Measurements from ENCODE around the gene SYCP2L. TPM values are rescaled to one million over a fixed set of nuclear protein-coding genes. Genes with fewer than 3 reads are reported as not detected.
"Not testable (repeated sequence)": the region's sequence is repeated elsewhere in the genome, so short reads cannot be mapped to it uniquely, and the experiment has no call there.

SYCP2L gene
- total and polyA plus RNA-seq, 3 experiments from 2014 or later, result not detected

DNA sequence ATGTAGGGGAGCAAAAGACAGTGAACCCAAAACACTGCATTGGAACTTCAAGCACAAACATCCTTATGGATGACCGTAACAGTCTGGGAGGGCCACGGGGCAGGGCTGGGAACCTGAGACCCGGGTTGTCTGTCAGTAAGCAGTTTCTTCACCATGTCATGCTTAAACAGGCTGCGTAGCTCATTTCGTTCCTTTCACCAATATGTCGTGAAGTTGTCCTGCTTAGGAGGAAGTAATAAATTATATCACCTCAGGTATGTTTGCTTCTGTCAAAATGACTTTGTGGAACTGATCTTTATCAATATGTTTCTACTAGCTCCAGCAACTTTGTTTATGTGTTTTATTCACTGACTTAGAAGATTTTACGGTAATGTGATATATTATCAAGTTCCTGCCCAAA, 36.1 kb upstream of the SYCP2L start:
- Mint-ChIP-seq H3K4me3 (no peak overlapping the region), H3K9me3 (peaks cover 11 to 19% (median 13%) of the 10 kb centered on the region in 5 donors), H3K4me1 (no peaks in the 10 kb centered on the region), H3K27me3 (peaks cover 14 to 26% of the 10 kb centered on the region in 2 donors), H3K36me3 (peaks cover 0 to 18% (median 2%) of the 10 kb centered on the region in 3 donors), H3K27ac (no peak overlapping the region)
- POLR2A ChIA-PET, result no interaction called here
- Histone ChIP-seq H3K4me3 (ENCODE audit: low read length) (no peak overlapping the region), H3K4me1 (ENCODE audit: insufficient read depth, low read length) (no peaks in the 10 kb centered on the region), H3K9me3 (ENCODE audit: low read length) (no peaks in the 10 kb centered on the region), H3K27ac (ENCODE audit: low read depth, low read length) (no peak overlapping the region), H3K27me3 (ENCODE audit: insufficient read depth, low read length, poor library complexity, severe bottlenecking) (no peaks in the 10 kb centered on the region), H3K36me3 (ENCODE audit: insufficient read depth, low read length) (no peaks in the 10 kb centered on the region)
- CTCF ChIA-PET, result no interaction called here
- DNase-seq, result no peak

DNA sequence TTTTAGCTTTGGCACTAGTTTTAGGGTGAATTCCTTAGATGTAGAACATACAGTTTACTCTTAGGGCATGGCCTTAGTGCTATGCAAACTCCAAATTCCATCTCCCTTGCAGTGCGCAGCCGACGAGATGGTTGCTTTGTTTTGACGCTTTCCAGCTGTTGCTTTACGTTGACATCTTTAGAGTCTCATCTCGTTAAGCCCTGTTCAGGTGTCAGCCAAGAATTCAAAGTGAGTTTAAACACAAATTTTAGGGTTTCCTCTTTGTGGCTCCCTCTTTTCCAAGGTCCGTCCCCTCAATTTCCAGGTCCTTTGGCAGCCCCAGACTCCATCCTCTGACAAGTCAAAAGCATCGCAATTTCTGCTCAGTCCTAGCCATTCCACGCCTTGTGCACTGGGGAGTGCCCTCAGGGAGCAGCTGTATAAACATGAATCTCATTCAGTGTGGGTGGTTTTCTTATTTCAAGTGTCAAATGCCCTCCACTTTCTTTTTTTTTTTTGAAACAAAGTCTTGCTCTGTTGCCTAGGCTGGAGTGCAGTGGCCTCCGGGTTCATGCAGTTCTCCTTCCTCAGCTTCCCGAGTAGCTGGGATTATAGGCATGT, 34.4 kb upstream of the SYCP2L start:
- peaks cover 0 to 18% (median 2%) of the 10 kb centered on the region in 3 donors for H3K36me3 Mint-ChIP-seq
- H3K4me1 Mint-ChIP-seq, result no peaks in the 10 kb centered on the region
- Histone ChIP-seq H3K9me3 (ENCODE audit: low read length) (no peaks in the 10 kb centered on the region), H3K36me3 (ENCODE audit: insufficient read depth, low read length) (no peaks in the 10 kb centered on the region), H3K4me1 (ENCODE audit: insufficient read depth, low read length) (no peaks in the 10 kb centered on the region), H3K4me3 (ENCODE audit: low read length) (no peak overlapping the region), H3K27me3 (ENCODE audit: insufficient read depth, low read length, poor library complexity, severe bottlenecking) (no peaks in the 10 kb centered on the region), H3K27ac (ENCODE audit: low read depth, low read length) (no peak overlapping the region)
- no peak overlapping the region for H3K4me3 Mint-ChIP-seq
- H3K9me3 Mint-ChIP-seq, result peaks cover 11 to 23% (median 13%) of the 10 kb centered on the region in 5 donors
- ChIA-PET CTCF (no interaction called here), POLR2A (no interaction called here)
- DNase-seq, result no peak
- no peak overlapping the region for H3K27ac Mint-ChIP-seq
- peaks cover 7 to 33% of the 10 kb centered on the region in 2 donors for H3K27me3 Mint-ChIP-seq

DNA sequence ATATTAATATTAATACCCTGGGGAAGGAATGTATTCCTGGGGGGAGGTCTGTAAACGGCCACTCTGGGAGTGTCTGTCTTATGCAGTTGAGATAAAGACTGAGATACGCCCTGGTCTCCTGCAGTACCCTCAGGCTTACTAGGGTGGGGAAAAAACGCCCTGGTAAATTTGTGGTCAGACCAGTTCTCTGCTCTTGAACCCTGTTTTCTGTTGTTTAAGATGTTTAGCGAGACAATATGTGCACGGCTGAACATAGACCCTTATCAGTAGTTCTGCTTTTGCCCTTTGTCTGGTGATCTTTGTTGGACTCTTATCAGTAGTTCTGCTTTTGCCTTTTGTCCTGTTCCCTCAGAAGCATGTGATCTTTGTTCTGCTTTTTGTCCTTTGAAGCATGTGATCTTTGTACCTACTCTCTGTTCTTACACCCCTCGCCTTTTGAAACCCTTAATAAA, 33.0 kb upstream of the SYCP2L start:
- H3K27ac Mint-ChIP-seq; H3K27me3 ChIP-seq (ENCODE audit: insufficient read depth, low read length, poor library complexity, severe bottlenecking); H3K4me3 Mint-ChIP-seq; H3K9me3 ChIP-seq (ENCODE audit: low read length); H3K4me1 Mint-ChIP-seq; CTCF ChIA-PET; H3K4me3 ChIP-seq (ENCODE audit: low read length); H3K4me1 ChIP-seq (ENCODE audit: insufficient read depth, low read length); H3K36me3 ChIP-seq (ENCODE audit: insufficient read depth, low read length); POLR2A ChIA-PET; H3K27ac ChIP-seq (ENCODE audit: low read depth, low read length); DNase-seq: not testable (repeated sequence)
- Mint-ChIP-seq H3K36me3 (peaks cover 0 to 18% (median 2%) of the 10 kb centered on the region in 3 donors), H3K27me3 (peaks cover 7 to 36% of the 10 kb centered on the region in 2 donors), H3K9me3 (peaks cover 11 to 23% (median 13%) of the 10 kb centered on the region in 5 donors)

DNA sequence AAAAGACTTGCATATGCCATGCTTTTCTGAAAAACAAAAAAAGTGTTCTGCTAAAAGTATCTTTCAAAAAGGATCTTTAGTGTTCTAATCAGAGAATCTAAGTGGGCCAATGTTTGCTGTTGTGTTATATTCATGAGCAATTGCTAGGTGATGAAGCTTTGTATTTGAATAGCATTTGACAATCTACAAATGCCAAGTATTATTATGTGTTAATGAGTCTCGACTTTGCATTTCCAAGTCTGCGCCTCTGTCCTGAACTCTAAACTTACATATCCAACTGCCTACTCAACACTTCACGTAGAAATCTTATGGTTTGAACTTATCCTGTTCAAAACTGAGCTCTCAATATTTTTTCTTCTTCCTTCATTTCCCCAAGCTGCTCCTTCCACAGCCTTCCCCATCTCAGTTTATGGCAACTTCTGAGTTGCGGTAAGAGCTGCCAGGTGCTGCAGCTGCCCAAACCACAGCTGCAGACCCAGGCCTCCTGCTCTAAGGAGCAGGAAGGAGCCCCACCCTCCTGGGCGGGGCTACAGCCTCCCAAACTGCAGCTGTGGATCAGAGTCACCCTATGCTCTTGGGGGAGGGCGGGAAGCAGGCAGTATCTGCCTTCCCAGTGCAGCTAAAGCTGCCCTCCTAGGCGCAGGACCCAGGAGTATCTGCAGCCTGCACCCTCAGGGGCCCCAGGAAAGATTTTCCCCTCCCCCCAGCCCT, 31.8 kb upstream of the SYCP2L start:
- Mint-ChIP-seq H3K4me1 (no peaks in the 10 kb centered on the region), H3K27ac (no peak overlapping the region), H3K4me3 (no peak overlapping the region), H3K9me3 (peaks cover 11 to 23% (median 13%) of the 10 kb centered on the region in 5 donors), H3K36me3 (peaks cover 0 to 18% (median 2%) of the 10 kb centered on the region in 3 donors), H3K27me3 (peaks cover 3 to 32% of the 10 kb centered on the region in 2 donors)
- Histone ChIP-seq H3K27ac (ENCODE audit: low read depth, low read length) (no peak overlapping the region), H3K4me3 (ENCODE audit: low read length) (no peak overlapping the region), H3K9me3 (ENCODE audit: low read length) (no peaks in the 10 kb centered on the region), H3K36me3 (ENCODE audit: insufficient read depth, low read length) (no peaks in the 10 kb centered on the region), H3K4me1 (ENCODE audit: insufficient read depth, low read length) (no peaks in the 10 kb centered on the region), H3K27me3 (ENCODE audit: insufficient read depth, low read length, poor library complexity, severe bottlenecking) (no peaks in the 10 kb centered on the region)
- no peak for DNase-seq
- ChIA-PET POLR2A (interaction anchor here (0.6 kb wide), 1 partner anchor 161 kb away, joined by 3 read pairs; no protein-coding TSS in a partner anchor), CTCF (no interaction called here)

DNA sequence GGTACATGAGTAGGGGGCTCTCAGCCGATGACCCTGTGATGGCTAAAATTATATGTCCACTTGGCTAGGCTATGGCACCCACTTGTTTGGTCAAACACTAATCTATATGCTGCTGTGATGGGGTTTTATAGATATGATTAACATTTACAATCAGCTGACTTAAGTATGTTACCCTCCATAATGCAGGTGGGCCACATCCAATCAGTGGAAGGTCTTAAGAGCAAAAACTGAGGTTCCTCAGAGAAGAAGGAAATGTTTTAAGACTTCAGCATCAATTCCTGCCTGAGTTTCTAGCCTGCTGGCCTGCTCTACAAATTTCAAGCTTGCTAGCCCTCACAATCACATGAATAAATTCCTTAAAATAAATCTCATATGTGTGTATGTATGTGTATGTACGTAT, 29.6 kb upstream of the SYCP2L start:
- Mint-ChIP-seq H3K27me3 (peaks cover 3 to 25% of the 10 kb centered on the region in 2 donors), H3K9me3 (peaks cover 11 to 23% (median 13%) of the 10 kb centered on the region in 5 donors), H3K27ac (no peak overlapping the region), H3K4me3 (no peak overlapping the region), H3K4me1 (no peaks in the 10 kb centered on the region), H3K36me3 (peaks cover 0 to 11% (median 2%) of the 10 kb centered on the region in 3 donors)
- Histone ChIP-seq H3K27me3 (ENCODE audit: insufficient read depth, low read length, poor library complexity, severe bottlenecking) (no peaks in the 10 kb centered on the region), H3K27ac (ENCODE audit: low read depth, low read length) (no peak overlapping the region), H3K36me3 (ENCODE audit: insufficient read depth, low read length) (no peaks in the 10 kb centered on the region), H3K9me3 (ENCODE audit: low read length) (no peaks in the 10 kb centered on the region), H3K4me1 (ENCODE audit: insufficient read depth, low read length) (no peaks in the 10 kb centered on the region), H3K4me3 (ENCODE audit: low read length) (no peak overlapping the region)
- ChIA-PET CTCF (no interaction called here), POLR2A (no interaction called here)
- DNase-seq, result no peak

DNA sequence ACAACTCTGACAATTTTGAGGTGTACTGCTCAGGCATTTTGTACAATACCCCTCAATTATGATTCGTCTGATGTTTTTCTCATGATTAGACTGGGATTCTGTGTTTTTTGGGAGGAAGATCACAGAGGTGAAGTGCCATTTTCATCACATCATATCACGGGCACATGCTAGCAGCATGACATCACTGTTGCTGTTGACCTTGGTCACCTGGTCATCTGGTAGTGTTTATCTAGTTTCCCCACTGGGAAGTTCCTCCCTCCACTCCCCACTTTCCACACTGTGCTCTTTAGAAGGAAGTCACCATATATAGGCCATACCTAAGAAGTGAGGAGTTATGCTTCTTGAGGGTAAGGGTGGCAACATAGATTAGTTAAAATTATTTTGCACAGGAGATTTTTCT, 25.8 kb upstream of the SYCP2L start:
- no peaks in the 10 kb centered on the region for H3K27me3 ChIP-seq (ENCODE audit: insufficient read depth, low read length, poor library complexity, severe bottlenecking)
- Mint-ChIP-seq H3K27ac (no peak overlapping the region), H3K4me1 (no peaks in the 10 kb centered on the region), H3K4me3 (no peak overlapping the region), H3K36me3 (no peaks in the 10 kb centered on the region), H3K9me3 (peaks cover 0 to 5% (median 0%) of the 10 kb centered on the region in 5 donors), H3K27me3 (peaks cover 0 to 13% of the 10 kb centered on the region in 2 donors)
- DNase-seq, result no peak
- H3K4me3 ChIP-seq (ENCODE audit: low read length), result no peak overlapping the region
- no peak overlapping the region for H3K27ac ChIP-seq (ENCODE audit: low read depth, low read length)
- no peaks in the 10 kb centered on the region for H3K9me3 ChIP-seq (ENCODE audit: low read length)
- CTCF ChIA-PET, result no interaction called here
- H3K4me1 ChIP-seq (ENCODE audit: insufficient read depth, low read length), result no peaks in the 10 kb centered on the region
- no peaks in the 10 kb centered on the region for H3K36me3 ChIP-seq (ENCODE audit: insufficient read depth, low read length)
- POLR2A ChIA-PET, result no interaction called here

DNA sequence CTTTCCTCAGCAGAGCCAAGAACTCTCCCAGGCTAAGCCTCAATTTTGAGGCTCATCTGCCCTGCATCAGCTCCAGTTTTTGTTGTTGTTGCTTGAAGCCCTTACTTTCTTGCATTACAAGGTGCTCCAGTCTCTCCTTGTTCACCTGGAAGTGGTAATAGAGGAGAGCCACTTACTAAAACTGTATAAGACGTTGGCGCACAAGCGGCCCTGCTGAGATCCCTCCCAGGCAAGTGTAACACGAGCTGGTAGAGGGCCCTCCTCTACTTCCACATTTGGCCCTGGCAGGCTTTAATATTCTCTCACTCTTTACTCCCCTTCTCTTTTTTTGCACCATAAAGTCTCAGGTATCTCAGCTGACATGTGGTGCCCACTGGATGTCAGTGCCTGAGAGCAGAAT, 24.5 kb upstream of the SYCP2L start:
- peaks cover 0 to 2% (median 0%) of the 10 kb centered on the region in 5 donors for H3K9me3 Mint-ChIP-seq
- Histone ChIP-seq H3K36me3 (ENCODE audit: insufficient read depth, low read length) (no peaks in the 10 kb centered on the region), H3K4me3 (ENCODE audit: low read length) (no peak overlapping the region), H3K4me1 (ENCODE audit: insufficient read depth, low read length) (no peaks in the 10 kb centered on the region), H3K9me3 (ENCODE audit: low read length) (no peaks in the 10 kb centered on the region), H3K27me3 (ENCODE audit: insufficient read depth, low read length, poor library complexity, severe bottlenecking) (no peaks in the 10 kb centered on the region), H3K27ac (ENCODE audit: low read depth, low read length) (no peak overlapping the region)
- ChIA-PET POLR2A (no interaction called here), CTCF (no interaction called here)
- peaks cover 0 to 4% of the 10 kb centered on the region in 2 donors for H3K27me3 Mint-ChIP-seq
- no peaks in the 10 kb centered on the region for H3K4me1 Mint-ChIP-seq
- no peak overlapping the region for H3K4me3 Mint-ChIP-seq
- no peak overlapping the region for H3K27ac Mint-ChIP-seq
- no peaks in the 10 kb centered on the region for H3K36me3 Mint-ChIP-seq
- DNase-seq, result no peak

DNA sequence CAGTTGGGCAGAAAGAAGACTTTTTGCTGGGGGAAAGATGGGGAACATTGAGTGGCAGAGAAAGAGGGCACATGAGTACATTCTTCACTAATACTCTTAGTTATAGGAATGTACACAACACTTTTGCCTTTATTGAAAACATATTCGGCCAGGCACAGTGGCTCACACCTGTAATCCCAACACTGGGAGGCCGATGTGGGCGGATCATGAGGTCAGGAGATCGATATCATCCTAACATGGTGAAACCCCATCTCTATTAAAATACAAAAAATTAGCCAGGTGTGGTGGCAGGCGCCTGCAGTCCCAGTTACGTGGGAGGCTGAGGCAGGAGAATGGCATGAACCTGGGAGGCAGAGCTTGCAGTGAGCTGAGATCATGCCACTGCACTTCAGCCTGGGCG, 23.8 kb upstream of the SYCP2L start:
- H3K4me3 Mint-ChIP-seq; POLR2A ChIA-PET; H3K27ac ChIP-seq (ENCODE audit: low read depth, low read length); H3K4me1 Mint-ChIP-seq; H3K36me3 ChIP-seq (ENCODE audit: insufficient read depth, low read length); H3K9me3 Mint-ChIP-seq; H3K27ac Mint-ChIP-seq; CTCF ChIA-PET; H3K9me3 ChIP-seq (ENCODE audit: low read length); H3K27me3 Mint-ChIP-seq; H3K27me3 ChIP-seq (ENCODE audit: insufficient read depth, low read length, poor library complexity, severe bottlenecking); H3K4me3 ChIP-seq (ENCODE audit: low read length); DNase-seq; H3K36me3 Mint-ChIP-seq; H3K4me1 ChIP-seq (ENCODE audit: insufficient read depth, low read length): not testable (repeated sequence)
